NCI-H2107 treated with DMSO at 0.1 percent for 48 hours (cell line): ENCODE data around the gene FER.
"Not testable (repeated sequence)": the region's sequence is repeated elsewhere in the genome, so short reads cannot be mapped to it uniquely, and the experiment has no call there.

Source experiments
- DNase-seq: peaks from one replicate; lab custom pipeline; 2025; ENCODE audit not compliant: unreplicated experiment; lab: John Stamatoyannopoulos, UW

The FER gene

DNA sequence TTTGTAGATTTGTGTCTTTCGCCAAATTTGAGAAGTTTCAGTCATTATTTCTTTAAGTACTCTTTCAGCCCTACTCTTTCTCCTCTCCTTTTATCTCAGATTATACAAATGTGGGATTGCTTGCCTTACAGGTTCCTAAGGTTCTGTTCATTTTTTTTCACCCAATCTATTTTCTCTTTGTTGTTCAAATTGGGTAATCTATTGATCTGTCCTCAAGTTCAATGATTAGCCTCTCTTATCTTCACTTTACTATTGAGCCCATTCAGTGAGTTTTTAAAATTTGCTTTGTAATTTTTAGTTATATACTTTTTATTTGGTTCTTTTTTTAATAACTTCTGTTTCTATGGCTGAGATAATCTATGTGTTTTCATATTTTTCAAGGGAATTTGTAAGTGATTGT lies 282.1 kb downstream of the FER start:
- no peak for DNase-seq

DNA sequence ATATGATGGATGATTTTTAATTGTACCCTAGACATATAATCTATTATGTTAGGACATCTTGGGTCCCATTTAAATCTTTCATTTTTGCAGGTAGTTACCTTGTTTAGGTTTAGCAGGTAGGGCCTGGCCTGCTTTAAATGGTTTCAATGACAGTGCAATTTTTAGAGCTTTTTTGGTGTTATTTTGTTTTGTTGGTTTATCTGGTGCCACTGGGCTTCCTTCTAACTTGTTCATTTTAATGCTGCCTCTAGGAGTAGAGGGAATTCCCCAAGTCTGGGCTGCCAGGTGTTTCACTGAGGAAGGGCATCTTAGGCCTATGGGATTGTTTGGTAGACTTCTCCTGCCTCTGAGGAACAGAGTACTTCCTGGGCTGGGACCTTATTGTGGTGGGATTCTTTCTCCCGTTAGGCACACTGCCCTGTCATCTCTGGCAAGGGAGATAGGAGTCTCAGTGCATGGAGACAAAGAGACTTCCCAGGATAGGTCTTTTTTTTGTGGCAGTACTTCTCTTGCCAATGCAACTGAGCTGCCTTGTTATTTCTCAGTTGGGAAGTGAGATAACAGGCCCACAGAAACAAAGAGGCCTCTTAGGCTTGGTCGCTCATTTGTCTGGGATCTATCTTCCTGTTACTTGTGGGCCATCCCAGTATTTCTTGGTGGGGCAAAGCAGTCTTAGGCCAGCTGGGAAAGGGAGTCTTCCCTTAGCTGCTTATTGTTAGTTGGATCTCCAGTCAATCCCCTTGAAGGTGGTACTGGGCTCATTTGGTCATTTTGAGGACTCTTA lies 282.9 kb downstream of the FER start:
- no peak for DNase-seq

DNA sequence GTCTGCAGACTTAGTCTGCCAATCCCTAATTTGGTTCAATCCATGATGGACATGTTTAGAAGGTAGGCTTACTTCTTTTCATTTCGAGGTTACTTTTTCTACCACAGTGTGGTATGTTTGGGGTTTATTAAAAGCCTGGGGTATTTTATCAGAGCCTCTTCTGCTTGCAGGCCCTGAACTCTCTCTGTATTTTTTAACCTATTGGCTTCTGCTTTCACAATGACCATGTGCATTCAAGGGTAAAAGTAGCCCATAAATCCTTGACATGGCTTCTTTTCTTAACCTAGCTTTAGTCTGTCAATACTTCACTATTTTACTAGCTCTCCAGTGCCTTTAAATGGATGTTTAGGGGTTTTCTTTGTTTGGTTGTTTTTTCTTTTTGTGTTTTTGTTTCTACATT lies 286.6 kb downstream of the FER start:
- DNase-seq = no peak

- no peak for DNase-seq
These were observed 287.7 kb downstream of the FER start for GRCh38 chr5:109035436-109035835.

GRCh38 chr5:109038209-109038840 lies 290.6 kb downstream of the FER start:
- no peak for DNase-seq

DNA sequence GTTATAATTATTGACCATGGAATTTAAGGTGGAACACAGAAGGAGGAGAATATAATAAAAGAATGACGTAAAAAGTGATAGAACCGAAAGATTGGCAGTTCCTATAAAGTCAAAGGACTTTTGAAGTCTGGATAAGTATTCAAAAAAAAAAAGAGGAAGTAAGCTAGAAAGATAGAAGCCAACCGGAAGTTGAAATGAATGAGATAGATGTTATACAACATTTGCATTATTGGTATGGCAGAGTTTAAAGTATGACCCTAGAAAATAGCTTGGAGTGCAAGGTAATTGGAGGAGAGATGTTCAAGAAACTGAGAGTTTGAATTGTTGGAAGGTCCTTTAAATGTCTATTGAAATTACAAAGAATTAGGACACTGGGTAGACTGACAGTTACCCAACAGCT lies 293.6 kb downstream of the FER start:
- DNase-seq = no peak

- no peak for DNase-seq
These were observed 298.0 kb downstream of the FER start for GRCh38 chr5:109045710-109046109.

DNA sequence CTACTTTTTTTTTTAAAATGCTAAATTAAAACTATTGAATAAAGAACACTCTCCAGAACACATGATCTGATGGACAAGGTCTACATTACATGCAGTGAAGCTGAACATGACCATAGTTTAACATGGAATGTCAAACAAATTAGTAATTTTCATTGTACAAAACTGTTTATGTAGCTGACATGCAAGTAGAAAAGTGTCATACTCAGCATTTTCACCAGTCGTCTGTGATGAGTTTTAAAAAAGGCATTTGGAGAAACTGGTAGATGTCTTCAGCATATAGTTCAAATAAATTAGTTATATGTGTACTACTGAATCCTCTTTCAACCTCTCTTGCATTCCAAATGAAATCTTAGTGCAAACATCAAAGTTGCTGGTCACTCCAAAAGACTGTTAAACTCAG lies 301.9 kb downstream of the FER start:
- no peak for DNase-seq

GRCh38 chr5:109050321-109050720 lies 302.6 kb downstream of the FER start:
- DNase-seq = not testable (repeated sequence)

DNA sequence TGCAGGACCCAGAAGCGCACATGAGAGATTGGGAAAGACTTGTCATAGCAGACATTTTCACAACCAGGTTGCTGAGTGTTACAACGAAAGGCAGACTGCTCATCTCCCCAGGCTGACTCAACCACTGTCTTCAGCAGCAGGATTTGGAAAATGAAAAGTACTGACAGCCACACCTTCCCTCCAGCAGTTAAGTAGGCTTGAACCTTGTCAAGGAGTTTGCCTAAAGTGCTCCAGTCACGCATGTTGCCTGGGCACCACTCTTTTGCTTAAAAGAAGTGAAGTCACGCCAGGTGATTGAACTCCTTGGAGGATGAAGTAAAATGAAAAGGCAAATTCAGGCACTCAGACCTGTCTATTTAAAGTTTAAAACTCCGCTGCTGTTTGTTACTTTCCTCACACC lies 304.5 kb downstream of the FER start:
- DNase-seq = not testable (repeated sequence)

DNA sequence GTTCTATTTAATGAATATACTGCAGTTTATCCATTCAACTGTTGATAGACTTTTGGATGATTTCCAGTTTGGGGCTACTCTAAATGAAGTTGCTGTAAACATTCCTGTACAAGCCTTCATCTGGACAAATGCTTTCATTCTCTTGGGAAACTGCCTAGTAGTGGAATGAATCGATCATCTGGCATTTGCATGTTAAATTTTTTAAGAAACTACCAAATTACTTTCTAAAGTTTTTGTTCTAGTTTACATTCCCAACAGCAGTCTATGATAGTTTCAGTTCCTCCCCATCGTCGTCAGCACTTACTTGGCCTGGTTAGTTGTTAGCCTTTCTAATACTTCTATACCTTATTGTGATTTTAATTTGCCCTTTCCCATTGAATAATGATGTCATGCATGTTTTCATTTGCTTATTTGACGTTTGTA lies 306.3 kb downstream of the FER start:
- DNase-seq = no peak

DNA sequence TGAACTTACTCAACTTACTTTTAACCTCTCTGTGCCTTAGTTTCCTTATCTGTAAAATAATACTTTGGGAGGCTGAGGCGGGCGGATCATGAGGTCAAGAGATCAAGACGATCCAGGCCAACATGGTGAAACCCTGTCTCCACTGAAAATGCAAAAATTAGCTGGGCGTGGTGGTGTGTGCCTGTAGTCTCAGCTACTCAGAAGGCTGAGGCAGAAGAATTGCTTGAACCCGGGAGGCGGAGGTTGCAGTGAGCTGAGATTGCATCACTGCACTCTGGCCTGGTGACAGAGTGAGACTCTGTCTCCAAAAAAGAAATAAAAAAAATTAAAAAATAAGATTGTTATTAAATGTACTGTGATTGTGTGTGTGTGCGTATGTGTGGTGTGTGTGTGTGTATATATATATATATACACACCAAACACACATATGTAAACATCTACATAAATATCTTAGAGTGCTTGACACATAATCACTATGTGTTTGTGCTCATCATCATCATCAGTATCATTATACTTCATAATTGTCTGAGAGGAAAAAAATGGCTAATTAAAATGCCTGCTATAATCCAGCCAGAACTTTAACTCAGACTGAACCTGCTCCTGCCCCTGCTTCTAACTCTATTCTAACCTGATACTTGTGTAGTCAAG lies 312.8 kb downstream of the FER start:
- no peak for DNase-seq

DNA sequence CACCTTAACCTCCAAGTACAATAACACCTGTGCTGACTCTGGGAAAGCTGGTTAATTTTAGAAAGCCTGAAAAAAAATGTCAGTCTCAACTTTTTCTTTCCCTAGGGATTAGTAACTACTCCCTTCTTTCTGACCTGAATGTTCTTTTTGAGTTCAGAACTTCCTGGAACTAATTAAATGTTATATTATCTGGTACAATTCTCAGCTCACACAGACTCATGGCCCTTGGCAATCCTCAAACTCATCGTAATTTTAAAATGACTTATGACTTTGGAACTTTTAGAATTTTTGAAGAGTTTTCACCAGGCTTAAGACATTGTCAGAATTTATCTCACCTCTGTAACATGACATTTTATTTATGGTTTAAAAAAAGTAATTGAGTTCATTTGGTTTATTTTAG lies 315.0 kb downstream of the FER start:
- DNase-seq = no peak

DNA sequence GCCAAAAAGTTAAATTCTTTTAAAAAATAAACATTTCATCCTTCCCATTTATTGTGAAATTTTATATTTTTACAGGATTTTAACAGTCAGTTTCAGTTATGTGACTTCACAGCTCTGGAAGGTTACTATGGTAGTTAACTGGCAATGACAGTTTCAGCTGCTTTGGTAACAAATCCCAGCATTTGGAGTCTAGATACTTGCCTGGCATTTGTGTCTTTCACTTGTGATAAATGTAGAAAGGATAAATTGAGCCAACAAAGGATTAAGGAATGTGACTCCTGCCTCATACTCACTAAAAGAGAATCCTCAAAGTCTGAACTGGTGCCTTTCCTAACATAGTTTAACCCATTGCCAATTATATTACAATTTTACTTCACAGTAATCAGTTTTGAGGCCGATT lies 315.5 kb downstream of the FER start:
- no peak for DNase-seq

DNA sequence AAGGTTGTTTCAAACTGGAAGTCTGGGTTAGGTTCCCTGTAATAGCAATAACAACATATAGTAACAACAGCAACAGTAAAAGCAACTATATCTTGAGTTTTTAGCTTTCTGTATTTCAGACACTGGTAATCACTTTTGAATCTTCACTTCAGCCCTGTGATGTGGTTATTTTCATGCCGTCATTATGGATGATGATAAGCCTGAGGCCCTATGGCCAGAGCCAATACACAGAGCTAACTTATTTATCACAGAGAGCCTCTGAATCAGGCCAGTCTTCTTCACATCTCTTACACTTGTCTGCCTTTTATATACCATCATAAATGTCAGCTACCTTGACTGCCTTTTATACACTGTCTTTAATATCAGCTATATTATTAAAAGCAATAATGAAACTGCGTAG lies 329.0 kb downstream of the FER start:
- no peak for DNase-seq

GRCh38 chr5:109078448-109078847 lies 330.8 kb downstream of the FER start:
- DNase-seq = no peak

DNA sequence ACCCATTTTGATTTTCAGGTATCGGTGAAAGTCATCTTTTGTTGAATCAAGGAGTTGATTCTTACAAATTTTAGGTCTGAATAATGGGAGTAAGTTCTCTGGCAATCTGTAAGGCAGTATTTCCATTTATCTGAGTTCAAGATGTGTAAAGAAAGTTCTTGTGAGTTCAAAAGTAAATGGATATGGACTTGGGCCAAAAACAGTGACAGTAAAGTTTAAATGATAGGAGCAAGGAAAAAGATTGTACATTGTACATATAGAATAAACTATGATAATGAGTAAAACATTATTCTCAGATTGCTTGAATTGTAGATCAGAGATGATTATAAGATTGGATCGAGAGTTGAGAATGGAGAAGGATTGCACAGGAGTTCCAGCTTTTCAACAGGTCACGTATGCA lies 332.8 kb downstream of the FER start:
- DNase-seq = no peak

- no peak for DNase-seq
These were observed 333.2 kb downstream of the FER start for GRCh38 chr5:109080896-109081295.

- DNase-seq = no peak
These were observed 336.2 kb downstream of the FER start for GRCh38 chr5:109083937-109084336.

DNA sequence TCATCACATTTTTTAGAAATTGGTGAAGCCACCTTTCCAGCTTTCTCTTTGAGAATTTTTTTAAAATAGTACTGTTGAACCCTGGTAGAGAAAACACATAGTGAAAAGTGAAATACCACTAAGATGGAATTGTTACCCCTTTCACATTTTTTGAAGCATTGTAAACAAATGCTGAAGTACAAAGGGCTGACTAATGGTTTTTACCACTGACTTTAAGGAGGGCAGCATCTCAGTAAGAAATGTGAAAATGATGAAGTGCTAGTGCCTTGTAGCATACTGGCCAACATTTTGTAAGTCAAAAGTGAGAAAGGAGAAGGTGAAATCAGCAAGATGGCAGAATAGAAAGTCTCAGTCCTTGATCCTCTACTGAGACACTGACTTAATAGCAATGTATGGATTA lies 341.5 kb downstream of the FER start:
- DNase-seq = no peak

DNA sequence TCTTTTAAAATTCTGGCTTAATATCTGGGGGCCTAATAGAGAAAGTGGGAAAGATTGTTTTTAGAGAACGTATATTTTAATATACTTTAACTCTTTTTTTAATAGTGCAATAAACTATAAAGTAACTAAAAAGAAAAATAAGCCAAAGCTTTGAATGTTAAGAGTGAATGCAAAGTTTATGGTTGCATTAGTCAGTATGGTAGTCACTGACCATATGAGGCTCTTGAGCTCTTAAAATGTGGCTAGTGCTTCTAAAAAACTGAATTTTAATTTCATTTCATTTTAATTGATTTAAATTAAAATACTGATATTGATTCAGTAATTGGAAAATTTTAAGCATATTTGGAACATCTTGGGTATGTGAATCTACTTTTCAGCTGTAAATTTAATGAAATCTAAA lies 351.4 kb downstream of the FER start:
- DNase-seq = no peak

GRCh38 chr5:109100971-109101370 lies 353.3 kb downstream of the FER start:
- no peak for DNase-seq
